EH (cell line): ENCODE data around the gene GNG8.

Experiments
- DNase-seq: peaks from one replicate; pipeline ENCODE4 v3.0.0-alpha.2; 2015; ENCODE audit warnings: low read depth

GNG8 gene

DNA sequence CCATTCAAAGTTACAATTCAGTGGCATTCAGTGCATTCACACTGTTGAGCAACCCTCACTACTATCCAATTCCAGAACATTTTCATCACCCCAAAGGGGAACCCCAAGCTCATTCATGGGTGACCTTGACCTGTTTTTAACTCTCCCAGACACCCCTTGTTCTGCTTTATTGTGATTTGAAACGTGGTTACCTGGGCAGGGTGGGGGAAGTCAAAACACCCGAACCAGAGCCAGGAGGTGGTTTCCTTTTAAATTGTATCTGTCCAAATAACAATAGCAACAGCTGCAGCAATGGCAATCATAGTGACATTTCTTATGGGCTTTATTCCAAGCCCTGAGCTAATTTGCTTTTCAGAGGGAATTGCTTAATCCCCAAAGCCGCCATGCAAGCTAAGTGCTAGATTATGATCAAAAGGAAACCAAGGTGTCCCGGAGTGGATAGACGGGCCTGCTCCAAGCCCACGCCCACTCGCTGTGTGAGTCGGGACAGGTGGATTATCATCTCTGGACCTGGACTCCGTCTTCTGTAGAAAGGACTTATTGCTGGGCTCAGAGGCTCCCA lies 17.3 kb downstream of the GNG8 start:
- no peak for DNase-seq

DNA sequence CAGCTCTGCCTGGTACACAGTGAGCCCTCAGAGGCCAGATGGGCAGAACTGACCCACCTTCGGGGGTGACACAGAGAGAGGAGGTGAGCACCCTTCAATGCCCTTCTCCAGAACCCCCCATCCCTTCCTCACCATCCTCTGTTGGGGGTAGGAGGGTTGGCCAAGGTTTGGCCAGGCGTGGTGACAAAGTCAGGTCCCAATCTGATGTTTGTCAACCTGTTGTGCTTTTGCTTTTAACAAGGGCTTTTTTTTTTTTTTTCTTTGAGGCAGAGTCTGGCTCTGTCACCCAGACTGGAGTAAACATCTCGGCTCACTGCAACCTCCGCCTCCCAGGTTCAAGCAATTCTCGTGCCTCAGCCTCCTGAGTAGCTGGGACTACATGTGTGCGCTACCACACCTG lies 18.4 kb downstream of the GNG8 start:
- no peak for DNase-seq

DNA sequence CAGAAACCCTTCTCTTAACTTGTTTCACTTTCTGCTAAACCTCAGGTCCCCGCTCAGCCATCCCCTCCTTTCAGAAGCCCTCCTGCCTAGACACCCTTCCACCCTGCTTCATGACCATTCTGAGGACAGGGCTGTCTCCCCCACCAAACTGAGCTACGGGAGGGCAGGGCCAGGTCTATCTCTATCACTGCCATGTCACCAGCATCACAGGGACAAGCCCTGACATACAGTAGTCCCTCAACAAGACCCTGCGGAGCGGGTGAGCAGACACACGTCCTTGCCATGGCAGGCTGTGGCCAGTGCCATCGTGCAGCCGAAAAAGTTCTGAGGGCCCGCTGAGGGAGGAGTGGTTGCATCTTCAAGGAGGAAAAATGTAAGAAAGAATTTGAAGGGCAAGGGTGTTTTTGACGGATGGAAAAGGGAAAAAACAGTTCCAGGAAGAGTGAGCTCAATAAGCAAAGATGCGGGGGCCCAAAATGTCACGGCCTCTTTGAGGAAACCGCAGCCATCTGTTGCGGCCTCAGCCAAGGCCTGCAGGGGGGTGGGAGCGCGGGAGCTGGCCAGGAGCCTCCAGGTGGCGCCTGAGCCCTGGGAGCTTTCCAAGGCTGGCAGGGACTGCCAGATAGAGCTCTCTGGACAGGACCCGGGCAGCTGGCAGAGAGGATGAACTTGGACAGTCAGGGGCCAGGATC lies 19.2 kb downstream of the GNG8 start:
- peak; percentile 77 for DNase-seq

DNA sequence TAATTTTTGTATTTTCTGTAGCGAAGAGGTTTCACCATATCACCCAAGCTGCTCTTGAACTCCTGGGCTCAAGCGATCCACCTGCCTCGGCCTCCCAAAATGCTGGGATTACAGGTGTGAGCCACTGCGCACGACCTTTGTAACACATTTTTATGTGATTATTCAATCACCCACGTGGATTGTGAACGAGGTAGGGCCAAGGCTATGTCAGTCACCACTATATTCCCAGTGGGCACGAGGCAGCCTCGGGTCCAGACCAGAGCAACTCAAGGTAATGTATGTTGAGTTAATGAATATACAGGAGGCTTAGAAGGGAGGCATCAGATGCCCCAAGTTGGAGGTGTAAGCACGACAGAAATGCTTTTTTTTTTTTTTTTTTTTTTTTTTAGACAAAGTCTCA lies 20.0 kb downstream of the GNG8 start:
- DNase-seq: no peak

DNA sequence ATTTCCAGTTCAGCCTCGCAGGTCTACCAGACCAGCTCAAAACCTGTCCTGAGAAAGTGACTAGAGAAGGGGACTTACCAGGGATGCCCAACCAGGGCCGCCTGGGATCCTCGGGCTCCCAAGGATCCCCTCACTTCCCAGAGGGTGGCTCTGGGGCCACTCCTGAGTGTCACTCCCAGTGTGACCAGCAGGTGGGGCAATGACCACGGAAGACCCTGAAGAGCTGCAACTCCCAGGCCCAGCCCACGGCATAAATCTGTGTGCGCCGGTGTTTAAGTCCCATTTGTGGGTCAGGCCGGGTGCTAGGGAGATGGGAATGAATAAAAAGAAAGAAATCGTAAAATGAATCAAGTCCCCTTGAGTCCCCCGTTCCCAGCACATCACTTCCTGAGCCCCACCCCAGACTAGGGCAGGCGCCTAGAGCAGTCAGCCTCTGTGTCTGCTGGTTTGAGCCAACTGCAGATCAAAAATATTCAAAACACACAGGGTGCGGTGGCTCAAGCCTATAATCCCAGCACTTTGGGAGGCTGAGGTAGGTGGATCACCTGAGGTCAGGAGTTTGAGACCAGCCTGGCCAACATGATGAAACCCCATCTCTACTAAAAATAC lies 21.8 kb downstream of the GNG8 start:
- peak; percentile 81 for DNase-seq

DNA sequence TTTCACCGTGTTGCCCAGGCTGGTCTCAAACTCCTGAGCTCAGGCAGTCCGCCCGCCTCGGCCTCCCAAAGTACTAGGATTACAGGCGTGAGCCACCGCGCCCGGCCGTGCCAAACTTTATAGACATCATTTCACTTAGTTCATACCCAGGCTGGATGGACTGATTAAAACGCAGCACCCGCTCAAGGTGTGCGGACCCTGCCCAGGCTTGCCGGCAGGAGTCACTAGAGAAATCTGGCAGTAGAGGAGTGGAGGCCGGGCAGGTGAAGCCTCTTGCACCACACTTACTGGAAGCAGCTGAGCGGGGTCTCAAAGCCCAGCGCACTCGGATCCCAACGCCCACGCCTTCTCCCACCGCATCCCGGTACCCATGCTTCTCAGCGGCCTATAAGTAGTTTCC lies 22.5 kb downstream of the GNG8 start:
- DNase-seq: no peak

DNA sequence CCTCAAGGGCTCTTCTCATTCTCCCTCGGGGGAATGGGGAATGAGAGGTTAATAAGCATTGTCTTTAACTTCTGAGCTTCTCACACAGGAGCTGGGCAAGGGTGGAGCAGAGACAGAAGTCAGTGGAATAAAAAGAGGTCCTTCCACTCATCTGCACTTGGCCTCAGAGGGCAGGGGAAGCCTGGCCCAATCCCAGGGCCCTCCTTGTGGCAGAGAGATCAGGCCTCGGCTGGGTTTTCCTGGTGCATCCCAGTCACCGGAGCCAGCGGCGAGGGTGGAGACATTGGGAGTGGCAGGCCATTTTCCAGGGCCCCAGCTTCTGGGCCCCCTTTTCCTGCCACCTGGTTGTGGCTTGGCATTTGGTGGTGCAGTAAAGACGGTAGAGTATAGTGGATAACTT lies 24.2 kb downstream of the GNG8 start:
- no peak for DNase-seq

DNA sequence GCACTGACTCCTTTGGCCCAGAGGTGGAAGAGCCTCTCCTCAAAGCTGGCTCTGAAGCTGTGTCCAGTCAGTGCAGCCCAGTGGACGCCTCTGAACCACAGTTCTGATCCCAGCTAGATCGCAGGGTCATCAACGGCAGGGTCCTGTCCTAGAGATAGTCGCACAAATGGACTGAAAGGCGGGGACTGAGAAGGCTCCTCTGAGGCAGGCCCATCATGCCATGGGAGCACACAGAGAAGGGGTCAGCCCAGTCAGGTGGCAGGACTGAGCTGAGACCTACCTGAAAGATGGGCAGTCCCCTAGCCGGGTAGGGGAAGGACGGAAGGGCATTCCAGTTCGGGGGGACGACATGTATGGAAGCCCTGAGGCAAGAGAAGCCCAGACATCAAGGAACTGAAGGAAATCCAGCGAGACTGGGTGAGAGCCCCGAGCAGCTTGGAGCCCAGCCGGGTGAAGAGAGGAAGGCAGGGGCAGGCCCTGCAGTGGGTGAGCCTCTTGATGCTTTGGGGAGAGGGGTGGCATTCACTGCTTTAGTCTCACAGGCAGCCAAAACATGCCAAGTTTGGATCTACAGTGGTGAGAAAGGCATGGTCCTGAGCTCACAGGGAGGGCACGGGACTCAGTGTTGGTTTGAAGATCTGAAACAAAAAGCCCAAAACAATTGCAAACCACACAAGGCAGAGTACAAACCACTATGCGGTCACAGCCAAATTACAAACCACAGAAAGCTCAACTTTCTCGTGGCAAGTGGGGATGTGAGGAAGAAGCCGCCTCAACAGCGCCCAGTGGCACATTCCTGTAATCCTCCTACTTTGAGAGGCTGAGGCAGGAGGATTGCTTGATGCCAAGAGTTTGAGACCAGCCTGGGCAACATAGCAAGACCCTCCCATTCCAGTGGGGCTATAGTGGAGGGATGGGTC lies 24.9 kb downstream of the GNG8 start:
- DNase-seq: peak; percentile 57

DNA sequence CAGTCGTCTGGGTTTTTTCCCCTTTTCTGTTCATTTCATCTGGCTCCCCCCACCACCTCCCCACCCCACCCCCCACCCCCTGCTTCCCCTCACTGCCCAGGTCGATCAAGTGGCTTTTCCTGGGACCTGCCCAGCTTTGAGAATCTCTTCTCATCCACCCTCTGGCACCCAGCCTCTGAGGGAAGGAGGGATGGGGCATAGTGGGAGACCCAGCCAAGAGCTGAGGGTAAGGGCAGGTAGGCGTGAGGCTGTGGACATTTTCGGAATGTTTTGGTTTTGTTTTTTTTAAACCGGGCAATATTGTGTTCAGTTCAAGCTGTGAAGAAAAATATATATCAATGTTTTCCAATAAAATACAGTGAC lies 25.6 kb downstream of the GNG8 start:
- no peak for DNase-seq

DNA sequence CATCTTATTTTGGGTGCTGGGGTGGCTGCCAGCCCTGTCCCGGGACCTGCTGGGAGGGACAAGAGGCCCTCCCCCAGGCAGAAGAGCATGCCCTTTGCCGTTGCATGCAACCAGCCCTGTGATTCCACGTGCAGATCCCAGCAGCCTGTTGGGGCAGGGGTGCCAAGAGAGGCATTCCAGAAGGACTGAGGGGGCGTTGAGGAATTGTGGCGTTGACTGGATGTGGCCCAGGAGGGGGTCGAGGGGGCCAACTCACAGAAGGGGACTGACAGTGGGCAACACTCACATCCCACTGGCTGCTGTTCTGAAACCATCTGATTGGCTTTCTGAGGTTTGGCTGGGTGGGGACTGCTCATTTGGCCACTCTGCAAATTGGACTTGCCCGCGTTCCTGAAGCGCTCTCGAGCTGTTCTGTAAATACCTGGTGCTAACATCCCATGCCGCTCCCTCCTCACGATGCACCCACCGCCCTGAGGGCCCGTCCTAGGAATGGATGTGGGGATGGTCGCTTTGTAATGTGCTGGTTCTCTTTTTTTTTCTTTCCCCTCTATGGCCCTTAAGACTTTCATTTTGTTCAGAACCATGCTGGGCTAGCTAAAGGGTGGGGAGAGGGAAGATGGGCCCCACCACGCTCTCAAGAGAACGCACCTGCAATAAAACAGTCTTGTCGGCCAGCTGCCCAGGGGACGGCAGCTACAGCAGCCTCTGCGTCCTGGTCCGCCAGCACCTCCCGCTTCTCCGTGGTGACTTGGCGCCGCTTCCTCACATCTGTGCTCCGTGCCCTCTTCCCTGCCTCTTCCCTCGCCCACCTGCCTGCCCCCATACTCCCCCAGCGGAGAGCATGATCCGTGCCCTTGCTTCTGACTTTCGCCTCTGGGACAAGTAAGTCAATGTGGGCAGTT lies 26.2 kb downstream of the GNG8 start:
- DNase-seq: no peak

DNA sequence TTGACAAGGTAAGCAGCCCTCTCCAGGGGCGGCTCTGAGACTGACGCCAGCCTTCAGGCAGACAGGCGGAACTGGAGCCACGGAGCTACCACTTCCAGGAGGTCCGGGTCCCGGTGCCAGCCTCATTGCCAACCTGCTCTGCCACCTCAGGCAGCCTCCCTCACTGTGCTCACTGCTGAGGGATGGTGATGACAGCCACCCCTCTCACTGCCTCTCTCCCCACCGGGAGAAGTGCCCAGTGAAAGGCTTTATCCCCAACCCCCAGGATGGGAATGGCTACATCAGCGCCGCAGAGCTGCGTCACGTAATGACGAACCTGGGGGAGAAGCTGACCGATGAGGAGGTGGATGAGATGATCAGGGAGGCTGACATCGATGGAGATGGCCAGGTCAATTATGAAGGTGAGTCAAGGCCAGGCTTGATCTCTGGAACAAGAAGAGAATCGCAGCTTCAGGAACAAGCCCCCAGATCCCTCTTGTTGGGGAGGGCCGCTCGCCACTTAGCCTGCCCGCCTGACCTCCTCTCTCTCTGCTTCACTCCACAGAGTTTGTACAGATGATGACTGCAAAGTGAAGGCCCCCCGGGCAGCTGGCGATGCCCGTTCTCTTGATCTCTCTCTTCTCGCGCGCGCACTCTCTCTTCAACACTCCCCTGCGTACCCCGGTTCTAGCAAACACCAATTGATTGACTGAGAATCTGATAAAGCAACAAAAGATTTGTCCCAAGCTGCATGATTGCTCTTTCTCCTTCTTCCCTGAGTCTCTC lies 27.2 kb downstream of the GNG8 start:
- DNase-seq: no peak

DNA sequence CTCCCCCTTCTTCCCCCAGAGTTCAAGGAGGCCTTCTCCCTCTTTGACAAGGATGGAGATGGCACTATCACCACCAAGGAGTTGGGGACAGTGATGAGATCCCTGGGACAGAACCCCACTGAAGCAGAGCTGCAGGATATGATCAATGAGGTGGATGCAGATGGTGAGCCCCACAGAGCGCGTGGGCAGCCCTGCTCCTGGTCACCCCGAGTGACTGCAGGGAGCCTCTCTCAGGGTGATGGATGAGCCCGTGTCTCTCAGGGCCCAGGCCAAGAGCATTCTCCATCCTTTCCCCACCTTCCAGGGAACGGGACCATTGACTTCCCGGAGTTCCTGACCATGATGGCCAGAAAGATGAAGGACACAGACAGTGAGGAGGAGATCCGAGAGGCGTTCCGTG lies 27.8 kb downstream of the GNG8 start:
- no peak for DNase-seq

DNA sequence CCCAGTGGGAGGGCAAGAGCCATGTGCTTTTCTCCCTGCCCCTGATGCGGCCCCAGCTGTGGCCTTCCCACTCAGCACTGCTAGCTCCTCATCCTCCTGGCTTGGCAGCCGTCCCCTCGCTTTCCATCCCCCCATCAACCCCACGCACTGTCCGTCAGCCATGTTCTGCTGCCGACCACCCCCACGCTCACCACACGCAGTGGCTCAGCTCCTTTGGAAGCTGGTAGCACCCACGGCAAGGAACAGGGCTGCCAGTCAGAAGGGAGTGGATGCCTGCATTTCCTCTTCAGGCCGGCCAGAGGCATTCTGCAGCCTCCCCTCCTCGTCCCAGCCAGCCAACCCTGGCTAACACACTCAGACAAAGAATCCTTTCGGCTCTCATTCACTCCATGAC lies 28.6 kb downstream of the GNG8 start:
- no peak for DNase-seq

DNA sequence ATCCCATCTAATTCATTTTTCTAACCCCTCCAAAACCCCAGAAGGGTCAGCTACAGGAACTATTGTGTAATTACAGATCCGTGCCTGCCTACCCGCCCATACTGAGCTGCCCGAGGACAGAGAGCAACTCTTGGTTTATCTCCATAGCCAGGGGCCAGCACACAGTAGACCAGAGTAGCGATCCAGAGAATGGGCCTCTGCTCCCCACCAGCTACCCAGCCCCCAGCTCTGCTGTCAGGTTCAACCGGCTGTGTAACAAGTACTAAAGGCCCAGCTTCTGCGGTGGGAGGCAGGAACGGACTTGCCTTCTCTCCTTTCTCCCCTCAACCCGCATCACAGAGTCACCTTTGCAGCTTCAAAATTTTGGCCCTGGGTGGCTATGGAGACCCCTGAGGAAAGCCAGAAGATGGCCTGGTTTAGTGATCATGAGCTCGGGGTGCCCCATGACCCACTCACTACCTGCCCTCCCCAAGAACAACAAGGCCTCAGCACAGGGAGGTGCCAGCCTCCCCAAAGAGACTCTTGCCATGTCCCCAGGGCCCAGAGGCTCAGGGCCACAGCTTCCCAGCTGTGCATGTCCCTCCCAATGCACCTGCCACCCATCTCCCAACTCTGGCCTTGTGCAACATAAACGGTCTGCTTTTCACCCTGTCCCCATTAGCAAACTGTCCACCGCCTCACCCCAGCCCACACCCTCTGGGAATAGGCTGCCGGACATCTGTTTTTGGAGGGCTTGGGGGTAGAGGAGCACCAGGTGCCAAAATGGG lies 29.1 kb downstream of the GNG8 start:
- no peak for DNase-seq

DNA sequence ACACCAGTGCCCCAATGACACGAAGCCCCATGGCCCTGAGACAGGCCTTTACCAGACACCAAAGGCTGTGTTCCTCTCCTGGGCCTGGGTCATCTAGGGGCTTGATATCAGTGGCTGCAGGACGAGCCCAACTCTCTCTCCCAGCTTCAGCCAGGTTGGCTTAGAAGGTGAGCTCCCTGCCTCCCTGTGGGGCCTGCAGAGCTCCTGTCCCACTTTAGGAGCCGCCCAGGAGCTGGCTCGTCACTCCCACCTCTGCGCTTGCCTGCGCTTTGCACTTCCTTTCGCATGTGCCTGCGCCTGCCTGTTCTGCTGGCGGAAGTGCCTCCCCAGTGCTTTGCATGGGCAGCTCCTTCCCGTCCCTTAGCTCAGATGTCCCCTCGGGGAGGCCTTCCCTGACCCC lies 30.0 kb downstream of the GNG8 start:
- DNase-seq: no peak

DNA sequence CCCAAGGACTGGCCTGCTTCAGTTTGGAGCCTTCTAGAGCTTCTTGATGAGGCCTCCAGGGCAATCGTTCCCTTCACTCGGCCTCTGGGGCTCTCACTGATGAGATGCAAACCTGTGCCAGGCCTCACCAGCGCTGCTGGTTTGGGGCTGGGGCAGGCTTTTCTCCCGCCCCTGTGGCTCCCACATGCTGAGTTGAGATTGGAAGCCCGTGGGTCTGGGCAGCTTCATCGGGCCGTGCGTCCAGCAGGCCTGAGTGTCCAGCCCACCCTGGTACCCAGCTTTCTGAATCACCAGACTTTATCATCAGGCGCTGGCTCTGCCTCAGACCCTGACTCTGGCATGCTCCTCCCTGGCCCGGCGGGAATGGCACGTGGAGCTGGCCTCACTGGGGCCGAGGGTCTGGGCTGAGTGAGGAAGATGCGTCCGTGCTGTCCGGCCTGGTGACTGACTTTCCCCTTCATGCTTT lies 30.6 kb downstream of the GNG8 start:
- DNase-seq: no peak

DNA sequence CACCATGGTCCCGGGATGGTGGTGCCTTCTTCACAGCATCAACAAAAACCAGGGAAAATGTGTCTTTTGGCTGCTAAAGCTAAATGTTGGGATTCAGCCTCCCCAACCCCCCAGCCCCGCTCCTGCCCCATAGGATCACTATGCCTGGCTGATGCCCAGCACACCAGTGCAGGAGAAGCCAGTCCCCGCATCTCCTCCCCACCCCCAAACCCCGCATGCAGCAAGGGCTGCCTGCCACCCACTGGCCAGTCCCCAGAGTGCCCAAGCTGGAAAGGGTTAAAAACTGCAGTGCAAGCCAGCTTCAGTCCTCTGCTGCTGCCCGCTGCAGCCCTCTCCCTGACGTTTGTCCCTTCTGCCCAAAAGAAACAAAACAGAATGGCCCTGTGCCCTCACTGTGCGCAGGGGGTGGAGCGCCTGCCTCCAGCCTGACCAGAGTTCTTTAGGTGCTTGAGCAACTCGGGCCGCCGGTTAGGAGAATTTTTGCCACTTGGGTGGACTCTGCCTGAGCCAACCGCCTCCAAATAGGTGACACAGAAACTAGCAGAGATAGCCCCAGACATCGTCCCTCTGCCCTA lies 31.1 kb downstream of the GNG8 start:
- DNase-seq: no peak

DNA sequence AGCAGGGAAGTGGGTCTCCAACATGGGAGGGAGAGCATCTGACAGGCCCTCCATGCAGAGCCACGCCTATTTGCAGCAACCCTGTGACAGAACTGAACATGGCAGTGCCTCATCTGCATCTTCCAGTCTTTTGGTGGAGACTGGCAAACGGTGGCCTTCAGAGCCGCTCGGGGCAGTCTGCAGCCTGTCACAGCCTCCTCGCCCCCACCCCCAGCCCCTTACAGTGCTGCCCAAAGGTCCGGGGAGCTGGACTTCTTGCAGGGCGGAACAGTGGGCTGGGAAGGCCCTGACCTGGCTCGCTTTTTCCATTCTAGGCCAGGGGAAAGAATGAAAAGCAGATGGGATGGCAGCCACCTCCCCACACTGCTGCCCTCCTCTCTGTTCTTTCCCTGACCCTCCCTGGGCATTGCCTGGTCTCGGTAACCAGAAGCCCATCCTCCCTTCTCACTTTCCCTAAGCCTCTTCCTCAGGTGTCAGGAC lies 32.2 kb downstream of the GNG8 start:
- DNase-seq: no peak

DNA sequence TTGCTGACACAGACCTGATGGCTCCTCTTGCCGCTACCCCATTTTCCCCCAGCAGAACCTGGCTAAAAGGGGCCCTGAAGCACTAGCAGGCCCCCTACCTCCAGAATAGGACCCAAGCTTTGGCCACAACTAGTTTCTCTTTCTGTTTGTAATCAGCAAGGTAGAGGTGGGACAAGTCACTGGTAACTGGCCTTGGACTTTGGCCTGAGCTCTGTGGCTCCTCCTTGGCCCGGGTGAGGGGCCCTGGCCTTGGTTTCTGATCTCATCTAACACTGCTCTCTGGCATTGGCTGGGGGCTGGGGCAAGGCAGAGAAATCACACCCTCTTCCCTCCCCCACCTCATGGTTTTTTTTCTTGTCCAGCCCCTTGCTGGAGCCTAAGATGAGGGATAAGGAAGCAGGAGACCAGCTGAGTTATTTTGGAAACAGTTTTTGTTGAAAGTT lies 32.8 kb downstream of the GNG8 start:
- no peak for DNase-seq
